Measurements from ENCODE around the gene ARF1. TPM values are rescaled to one million over a fixed set of nuclear protein-coding genes. Genes with fewer than 3 reads are reported as not detected.

ARF1 gene
- total and polyA plus RNA-seq, 2 of the 13 experiments (the other 11 are each of a cell fraction or from before 2014, with no cell fraction given), result 186 to 327 TPM

DNA sequence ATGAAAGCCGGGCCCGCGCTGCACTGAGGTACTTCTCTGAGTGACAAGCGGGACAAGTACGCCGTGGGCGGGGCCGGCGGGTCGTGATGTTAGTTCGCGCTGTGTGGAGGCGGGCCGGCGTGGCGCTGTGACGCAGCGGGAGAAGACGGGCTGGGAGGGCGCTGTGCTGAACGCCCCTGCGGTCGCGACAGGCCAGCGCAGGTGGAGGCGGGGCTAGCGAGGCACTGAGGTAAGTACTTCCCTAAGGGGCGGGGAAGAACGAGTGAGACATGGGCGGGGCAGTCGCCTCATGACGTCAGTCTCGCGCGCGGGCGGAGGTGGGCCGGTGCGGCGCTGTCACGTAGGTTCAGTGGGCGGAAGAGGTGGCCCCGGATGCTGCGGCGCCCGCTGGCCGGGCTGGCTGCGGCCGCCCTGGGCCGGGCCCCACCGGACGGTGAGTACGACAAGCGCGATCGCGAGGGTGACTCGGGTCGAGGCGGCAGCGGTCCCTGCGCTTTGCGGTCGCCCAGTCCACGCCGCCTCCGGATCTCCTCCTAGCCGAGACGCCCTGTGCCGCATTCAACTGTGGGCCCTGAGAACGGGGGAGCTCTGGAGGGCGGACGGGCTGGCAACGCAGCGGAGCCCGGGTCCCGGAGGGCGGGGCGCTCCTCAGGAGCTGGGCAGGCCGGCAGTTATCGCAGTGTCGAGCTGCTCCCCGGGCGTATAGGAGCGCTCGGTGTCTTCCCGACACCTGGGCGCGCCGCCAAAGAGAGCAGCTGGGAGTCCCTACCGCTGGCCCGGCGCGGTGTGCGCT is 57.6 kb downstream of the ARF1 start, which contains the start of gene GUK1 (continued):
- 0 out of 2 replicates have a peak, but pooled peaks have one; percentile 70 for TF ChIP-seq EEA1 (CRISPR knock-in tag; IDR thresholded peaks at IDR 0.05; ENCODE audit: borderline replicate concordance)
- TF ChIP-seq, protein P1, sequence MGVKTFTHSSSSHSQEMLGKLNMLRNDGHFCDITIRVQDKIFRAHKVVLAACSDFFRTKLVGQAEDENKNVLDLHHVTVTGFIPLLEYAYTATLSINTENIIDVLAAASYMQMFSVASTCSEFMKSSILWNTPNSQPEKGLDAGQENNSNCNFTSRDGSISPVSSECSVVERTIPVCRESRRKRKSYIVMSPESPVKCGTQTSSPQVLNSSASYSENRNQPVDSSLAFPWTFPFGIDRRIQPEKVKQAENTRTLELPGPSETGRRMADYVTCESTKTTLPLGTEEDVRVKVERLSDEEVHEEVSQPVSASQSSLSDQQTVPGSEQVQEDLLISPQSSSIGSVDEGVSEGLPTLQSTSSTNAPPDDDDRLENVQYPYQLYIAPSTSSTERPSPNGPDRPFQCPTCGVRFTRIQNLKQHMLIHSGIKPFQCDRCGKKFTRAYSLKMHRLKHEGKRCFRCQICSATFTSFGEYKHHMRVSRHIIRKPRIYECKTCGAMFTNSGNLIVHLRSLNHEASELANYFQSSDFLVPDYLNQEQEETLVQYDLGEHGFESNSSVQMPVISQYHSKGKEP (CRISPR knock-in tag; IDR thresholded peaks at IDR 0.05), result no peak
- no peak for TF ChIP-seq IRX3 (CRISPR knock-in tag; IDR thresholded peaks at IDR 0.05; ENCODE audit: borderline replicate concordance, low read depth)
- TF ChIP-seq MAFK (conservative IDR thresholded peaks at IDR 0.05 in 1 of 2, IDR thresholded peaks at IDR 0.05 in 1 of 2; ENCODE audit: low read length in 2 of 2), result no peak
- TF ChIP-seq ZNF75D (CRISPR knock-in tag; IDR thresholded peaks at IDR 0.05; ENCODE audit: borderline replicate concordance), result no peak
- TF ChIP-seq EZH2 (conservative IDR thresholded peaks at IDR 0.05; ENCODE audit: low read depth, low read length), result no peak
- no peak for TF ChIP-seq ZNF335 (CRISPR knock-in tag; IDR thresholded peaks at IDR 0.05)
- TF ChIP-seq NR2C2 (CRISPR knock-in tag; IDR thresholded peaks at IDR 0.05; ENCODE audit: borderline replicate concordance), result peak; percentile 70
- TF ChIP-seq ZBTB8A (CRISPR knock-in tag; IDR thresholded peaks at IDR 0.05; ENCODE audit: borderline replicate concordance, low read depth), result peak; percentile 70; the same call in 1 of the 2 replicates
- TF ChIP-seq ZNF382 (CRISPR knock-in tag; IDR thresholded peaks at IDR 0.05; ENCODE audit: borderline replicate concordance), result no peak
- TF ChIP-seq ZNF407 (CRISPR knock-in tag; IDR thresholded peaks at IDR 0.05; ENCODE audit: not compliant biosample characterization), result no peak
- no peak for TF ChIP-seq ZNF572 (CRISPR knock-in tag; IDR thresholded peaks at IDR 0.05)
- peak; percentile 81 for TF ChIP-seq MYC (CRISPR knock-in tag; IDR thresholded peaks at IDR 0.05; ENCODE audit: borderline replicate concordance)
- TF ChIP-seq GZF1 (CRISPR knock-in tag; IDR thresholded peaks at IDR 0.05), result no peak
- TF ChIP-seq, protein P2, sequence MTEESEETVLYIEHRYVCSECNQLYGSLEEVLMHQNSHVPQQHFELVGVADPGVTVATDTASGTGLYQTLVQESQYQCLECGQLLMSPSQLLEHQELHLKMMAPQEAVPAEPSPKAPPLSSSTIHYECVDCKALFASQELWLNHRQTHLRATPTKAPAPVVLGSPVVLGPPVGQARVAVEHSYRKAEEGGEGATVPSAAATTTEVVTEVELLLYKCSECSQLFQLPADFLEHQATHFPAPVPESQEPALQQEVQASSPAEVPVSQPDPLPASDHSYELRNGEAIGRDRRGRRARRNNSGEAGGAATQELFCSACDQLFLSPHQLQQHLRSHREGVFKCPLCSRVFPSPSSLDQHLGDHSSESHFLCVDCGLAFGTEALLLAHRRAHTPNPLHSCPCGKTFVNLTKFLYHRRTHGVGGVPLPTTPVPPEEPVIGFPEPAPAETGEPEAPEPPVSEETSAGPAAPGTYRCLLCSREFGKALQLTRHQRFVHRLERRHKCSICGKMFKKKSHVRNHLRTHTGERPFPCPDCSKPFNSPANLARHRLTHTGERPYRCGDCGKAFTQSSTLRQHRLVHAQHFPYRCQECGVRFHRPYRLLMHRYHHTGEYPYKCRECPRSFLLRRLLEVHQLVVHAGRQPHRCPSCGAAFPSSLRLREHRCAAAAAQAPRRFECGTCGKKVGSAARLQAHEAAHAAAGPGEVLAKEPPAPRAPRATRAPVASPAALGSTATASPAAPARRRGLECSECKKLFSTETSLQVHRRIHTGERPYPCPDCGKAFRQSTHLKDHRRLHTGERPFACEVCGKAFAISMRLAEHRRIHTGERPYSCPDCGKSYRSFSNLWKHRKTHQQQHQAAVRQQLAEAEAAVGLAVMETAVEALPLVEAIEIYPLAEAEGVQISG (CRISPR knock-in tag; IDR thresholded peaks at IDR 0.05), result peak; percentile 91
- TF ChIP-seq CAMTA2 (CRISPR knock-in tag; IDR thresholded peaks at IDR 0.05; ENCODE audit: borderline replicate concordance), result no peak
